ENCODE results near the gene C1orf56.

DNA sequence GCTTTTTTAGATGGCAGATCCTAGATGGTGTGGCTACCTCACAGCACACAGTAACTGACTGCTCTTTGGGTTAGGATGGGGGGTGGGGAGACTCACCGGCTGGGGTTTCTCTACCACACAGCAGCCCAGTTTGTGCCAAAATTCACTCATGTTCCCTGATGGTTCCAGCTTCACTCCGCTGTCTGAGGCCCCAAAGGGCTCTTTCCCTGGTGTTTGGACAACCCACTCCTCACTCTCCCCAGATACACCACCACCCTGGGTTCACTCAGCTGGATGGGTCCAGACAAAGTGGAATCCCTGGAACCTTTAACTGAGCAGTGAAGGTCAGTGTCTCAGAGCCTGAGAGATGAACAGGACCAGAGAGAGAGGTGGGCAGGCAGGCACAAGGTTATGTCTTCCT lies 8.0 kb downstream of the C1orf56 start:
- TF ChIP-seq, protein P1, sequence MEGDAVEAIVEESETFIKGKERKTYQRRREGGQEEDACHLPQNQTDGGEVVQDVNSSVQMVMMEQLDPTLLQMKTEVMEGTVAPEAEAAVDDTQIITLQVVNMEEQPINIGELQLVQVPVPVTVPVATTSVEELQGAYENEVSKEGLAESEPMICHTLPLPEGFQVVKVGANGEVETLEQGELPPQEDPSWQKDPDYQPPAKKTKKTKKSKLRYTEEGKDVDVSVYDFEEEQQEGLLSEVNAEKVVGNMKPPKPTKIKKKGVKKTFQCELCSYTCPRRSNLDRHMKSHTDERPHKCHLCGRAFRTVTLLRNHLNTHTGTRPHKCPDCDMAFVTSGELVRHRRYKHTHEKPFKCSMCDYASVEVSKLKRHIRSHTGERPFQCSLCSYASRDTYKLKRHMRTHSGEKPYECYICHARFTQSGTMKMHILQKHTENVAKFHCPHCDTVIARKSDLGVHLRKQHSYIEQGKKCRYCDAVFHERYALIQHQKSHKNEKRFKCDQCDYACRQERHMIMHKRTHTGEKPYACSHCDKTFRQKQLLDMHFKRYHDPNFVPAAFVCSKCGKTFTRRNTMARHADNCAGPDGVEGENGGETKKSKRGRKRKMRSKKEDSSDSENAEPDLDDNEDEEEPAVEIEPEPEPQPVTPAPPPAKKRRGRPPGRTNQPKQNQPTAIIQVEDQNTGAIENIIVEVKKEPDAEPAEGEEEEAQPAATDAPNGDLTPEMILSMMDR (IDR thresholded peaks at IDR 0.05), result no peak
- no peak for TF ChIP-seq POLR2A (IDR thresholded peaks at IDR 0.05)
- TF ChIP-seq EP300 (IDR thresholded peaks at IDR 0.05), result no peak
